T47D (cell line): ENCODE data around the gene ACACB.

Experiments used
- DNase-seq, 2 experiments: peaks; one replicate each; pipeline versions ENCODE4 v3.0.0 to v3.0.0-alpha.2; 2011 to 2012; ENCODE audit warnings: low read depth in 1 of 2, low spot score in 1 of 2
- JUND ChIP-seq: IDR thresholded peaks from 2 replicates; pipeline ENCODE4 v1.6.1; 2012; ENCODE audit warnings: low read depth
- in situ Hi-C: cut with HindIII; loops from 2 replicates; pipeline ENCODE4 v1.10.0; 2016; ENCODE audit warnings: low sequenced_read_pairs, low pct_unique_long_range_greater_than_20kb

ACACB gene

GRCh38 chr12:109279525-109279924 is 163.1 kb downstream of the ACACB start:
- TF ChIP-seq JUND: no peak
- in situ Hi-C loops: no loop called here
- no peak for DNase-seq

- in situ Hi-C loops: no loop called here
- no peak for TF ChIP-seq JUND
- DNase-seq: no peak
Observed at GRCh38 chr12:109281452-109281851, 165.1 kb downstream of the ACACB start.

- TF ChIP-seq JUND: no peak
- in situ Hi-C loops: no loop called here
- no peak for DNase-seq
Observed at GRCh38 chr12:109284392-109284791, 168.0 kb downstream of the ACACB start.

GRCh38 chr12:109286252-109286651 is 169.9 kb downstream of the ACACB start:
- DNase-seq: no peak
- in situ Hi-C loops: no loop called here
- no peak for TF ChIP-seq JUND

- no peak for DNase-seq
- in situ Hi-C loops: no loop called here
- no peak for TF ChIP-seq JUND
Observed at GRCh38 chr12:109286652-109287051, 170.3 kb downstream of the ACACB start.

GRCh38 chr12:109287181-109287580 is 170.8 kb downstream of the ACACB start:
- in situ Hi-C loops: no loop called here
- no peak for DNase-seq
- no peak for TF ChIP-seq JUND

GRCh38 chr12:109287811-109288469 is 171.6 kb downstream of the ACACB start:
- no peak for DNase-seq
- in situ Hi-C loops: no loop called here
- no peak for TF ChIP-seq JUND

- in situ Hi-C loops: no loop called here
- no peak for TF ChIP-seq JUND
- DNase-seq: peak in 1 of 2 experiments; percentile 36
Observed at GRCh38 chr12:109288571-109288970, 172.2 kb downstream of the ACACB start.

GRCh38 chr12:109289004-109289403 is 172.6 kb downstream of the ACACB start:
- in situ Hi-C loops: no loop called here
- no peak for DNase-seq
- TF ChIP-seq JUND: no peak

- no peak for DNase-seq
- TF ChIP-seq JUND: no peak
Observed at GRCh38 chr12:109289551-109289950, 173.2 kb downstream of the ACACB start.

GRCh38 chr12:109290061-109290460 is 173.7 kb downstream of the ACACB start:
- DNase-seq: no peak
- in situ Hi-C loops: no loop called here
- no peak for TF ChIP-seq JUND

More at GRCh38 chr12:109289551-109289950, 173.2 kb downstream of the ACACB start:
- in situ Hi-C loops: no loop called here

GRCh38 chr12:109291117-109291516 is 174.7 kb downstream of the ACACB start:
- in situ Hi-C loops: no loop called here
- TF ChIP-seq JUND: no peak
- DNase-seq: no peak

- no peak for DNase-seq
- in situ Hi-C loops: no loop called here
- no peak for TF ChIP-seq JUND
Observed at GRCh38 chr12:109291521-109292341, 175.3 kb downstream of the ACACB start.

- no peak for DNase-seq
- TF ChIP-seq JUND: no peak
- in situ Hi-C loops: no loop called here
Observed at GRCh38 chr12:109292342-109292711, 175.9 kb downstream of the ACACB start.
